ENCODE results near the gene DCAF6.

Gene DCAF6

DNA sequence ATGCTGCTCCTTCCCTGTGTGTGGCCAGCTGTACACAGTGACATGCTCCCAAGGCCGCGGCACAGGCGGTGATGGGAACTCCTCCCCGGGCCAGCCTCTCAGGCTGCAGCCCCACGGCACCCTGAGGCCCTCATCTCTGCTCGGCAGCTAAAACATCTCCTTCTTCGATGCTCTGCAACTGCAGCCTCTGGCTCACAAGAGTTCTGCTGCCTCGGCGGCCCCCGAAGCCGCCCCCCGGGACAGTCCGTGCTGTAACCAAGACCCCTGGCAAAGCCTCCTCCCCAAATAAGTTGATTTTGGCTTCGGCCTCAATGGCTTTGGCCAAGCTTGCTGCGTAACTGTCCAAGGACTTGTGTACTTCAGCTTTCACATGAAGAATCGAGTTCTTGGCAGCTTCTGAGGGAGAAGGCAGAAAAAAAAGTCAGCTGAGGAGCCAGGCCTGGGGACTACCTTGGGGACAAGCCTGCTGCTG, 149.0 kb downstream of the DCAF6 start:
- TF ChIP-seq, protein P1, sequence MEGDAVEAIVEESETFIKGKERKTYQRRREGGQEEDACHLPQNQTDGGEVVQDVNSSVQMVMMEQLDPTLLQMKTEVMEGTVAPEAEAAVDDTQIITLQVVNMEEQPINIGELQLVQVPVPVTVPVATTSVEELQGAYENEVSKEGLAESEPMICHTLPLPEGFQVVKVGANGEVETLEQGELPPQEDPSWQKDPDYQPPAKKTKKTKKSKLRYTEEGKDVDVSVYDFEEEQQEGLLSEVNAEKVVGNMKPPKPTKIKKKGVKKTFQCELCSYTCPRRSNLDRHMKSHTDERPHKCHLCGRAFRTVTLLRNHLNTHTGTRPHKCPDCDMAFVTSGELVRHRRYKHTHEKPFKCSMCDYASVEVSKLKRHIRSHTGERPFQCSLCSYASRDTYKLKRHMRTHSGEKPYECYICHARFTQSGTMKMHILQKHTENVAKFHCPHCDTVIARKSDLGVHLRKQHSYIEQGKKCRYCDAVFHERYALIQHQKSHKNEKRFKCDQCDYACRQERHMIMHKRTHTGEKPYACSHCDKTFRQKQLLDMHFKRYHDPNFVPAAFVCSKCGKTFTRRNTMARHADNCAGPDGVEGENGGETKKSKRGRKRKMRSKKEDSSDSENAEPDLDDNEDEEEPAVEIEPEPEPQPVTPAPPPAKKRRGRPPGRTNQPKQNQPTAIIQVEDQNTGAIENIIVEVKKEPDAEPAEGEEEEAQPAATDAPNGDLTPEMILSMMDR (conservative IDR thresholded peaks at IDR 0.05; ENCODE audit: control insufficient read depth, insufficient read depth, low read depth, low read length): no peak
- H3K4me3 ChIP-seq (ENCODE audit: control insufficient read depth, low read depth, low read length): no peak overlapping the region
- no peak for DNase-seq (ENCODE audit: low read depth)

DNA sequence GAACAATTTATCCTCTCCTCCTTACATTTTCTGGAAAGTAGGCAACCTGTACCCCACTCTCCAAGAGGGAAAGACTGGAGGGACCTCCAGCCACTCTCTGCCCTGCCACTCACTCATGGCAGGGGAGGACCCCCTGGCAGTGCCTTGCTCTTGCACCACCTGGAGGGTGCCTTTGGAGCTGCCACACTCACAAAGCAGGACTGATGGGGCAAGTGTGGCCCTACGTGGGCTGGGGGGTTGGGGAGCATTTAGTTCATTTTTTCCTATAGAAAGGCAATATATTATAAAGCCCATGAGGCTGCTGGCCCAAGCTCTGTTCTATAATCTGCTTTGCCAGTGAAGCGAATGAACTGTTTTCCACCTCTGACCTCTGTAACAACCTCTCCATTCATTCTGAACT, 150.0 kb downstream of the DCAF6 start:
- TF ChIP-seq, protein P1 (conservative IDR thresholded peaks at IDR 0.05; ENCODE audit: control insufficient read depth, insufficient read depth, low read depth, low read length): no peak
- no peak for DNase-seq (ENCODE audit: low read depth)
- no peak overlapping the region for H3K4me3 ChIP-seq (ENCODE audit: control insufficient read depth, low read depth, low read length)

DNA sequence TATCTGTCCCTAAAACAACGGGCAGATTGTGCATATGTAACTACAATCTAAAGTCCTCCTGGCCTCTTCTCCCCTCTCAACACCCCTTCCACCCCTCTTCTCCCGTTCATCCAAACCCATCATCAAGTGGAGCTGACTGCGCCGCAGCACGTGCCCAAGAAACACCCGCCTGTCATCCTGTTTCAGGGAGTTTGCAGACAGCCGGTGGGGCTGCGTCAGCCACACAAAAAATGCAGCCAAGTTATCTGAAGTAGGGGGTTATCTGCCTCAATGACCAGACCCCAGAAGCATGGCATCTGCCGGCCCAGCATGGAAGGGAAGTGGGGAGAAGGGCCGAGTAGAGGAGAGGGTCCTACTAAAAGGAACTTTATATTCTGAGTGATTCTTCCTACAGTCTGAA, 151.2 kb downstream of the DCAF6 start:
- no peak overlapping the region for H3K4me3 ChIP-seq (ENCODE audit: control insufficient read depth, low read depth, low read length)
- TF ChIP-seq, protein P1 (conservative IDR thresholded peaks at IDR 0.05; ENCODE audit: control insufficient read depth, insufficient read depth, low read depth, low read length): no peak
- DNase-seq (ENCODE audit: low read depth): no peak

DNA sequence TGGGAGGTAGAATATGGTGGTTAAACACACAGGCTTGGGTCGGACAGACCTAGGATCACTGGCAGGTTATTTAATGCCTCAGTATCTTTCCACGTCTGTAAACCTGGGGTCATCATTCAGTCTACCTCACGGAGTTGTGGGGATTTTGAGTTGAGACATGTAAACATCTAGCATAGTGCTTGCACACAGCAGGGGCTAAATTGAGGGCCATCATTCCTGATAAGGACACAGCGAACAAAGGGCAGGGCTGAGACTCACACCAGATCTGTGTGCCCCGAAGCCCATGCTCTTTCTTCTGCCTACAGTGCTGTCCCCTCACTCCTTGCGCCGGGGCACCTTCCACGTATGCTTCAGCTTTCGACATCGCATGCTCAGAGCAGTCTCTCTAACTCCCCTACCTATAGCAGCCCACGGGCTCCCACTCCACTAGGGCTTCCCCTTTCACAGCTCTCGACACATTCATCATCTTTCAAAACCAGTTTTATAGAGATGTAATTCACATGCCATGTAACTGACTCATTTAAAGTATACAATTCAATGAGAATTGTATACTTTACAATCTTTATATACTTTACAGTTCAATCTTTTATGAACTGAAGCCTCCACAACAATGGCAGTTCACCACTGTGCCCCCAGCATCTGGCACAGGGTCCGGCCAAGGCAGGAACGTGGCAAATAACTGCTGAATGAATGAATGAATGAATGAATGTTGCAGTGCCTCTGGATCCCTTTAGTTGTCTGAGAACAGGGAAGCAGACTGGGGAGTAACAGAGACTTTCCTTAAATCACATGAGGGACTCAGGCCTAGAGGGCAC, 152.2 kb downstream of the DCAF6 start:
- no peak overlapping the region for H3K4me3 ChIP-seq (ENCODE audit: control insufficient read depth, low read depth, low read length)
- TF ChIP-seq, protein P1 (conservative IDR thresholded peaks at IDR 0.05; ENCODE audit: control insufficient read depth, insufficient read depth, low read depth, low read length): no peak
- no peak for DNase-seq (ENCODE audit: low read depth)

DNA sequence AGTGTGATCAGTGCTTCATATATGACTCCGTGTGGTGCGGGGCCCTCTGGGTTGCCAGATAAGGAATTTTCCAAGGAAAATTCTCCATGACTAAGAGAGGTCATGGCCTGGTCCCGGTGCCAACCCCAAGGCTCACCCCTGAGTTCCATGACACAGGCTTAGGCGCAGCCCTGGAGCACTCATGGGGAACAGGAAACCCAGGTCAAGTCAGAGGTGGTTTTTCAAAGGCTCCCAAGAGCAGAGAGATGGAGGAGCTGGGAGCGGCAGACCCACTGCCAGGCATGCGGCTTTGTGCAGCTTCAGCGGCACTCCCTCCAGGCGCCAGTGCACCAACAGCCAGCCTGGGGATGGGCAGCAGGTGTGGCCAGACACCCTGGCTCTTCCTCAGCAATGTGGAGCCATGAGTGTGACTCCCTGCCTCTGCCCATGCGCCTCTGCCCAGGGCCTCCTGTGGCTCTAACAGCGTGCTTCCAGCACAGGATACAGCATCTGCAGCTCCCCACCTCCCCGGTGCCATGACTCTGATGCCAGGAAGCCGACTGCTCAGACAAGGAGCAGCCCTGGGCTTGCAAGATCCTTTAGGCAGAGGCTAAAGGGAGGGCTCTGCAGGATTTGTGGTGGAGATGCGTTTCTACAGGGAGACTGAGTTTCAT, 153.0 kb downstream of the DCAF6 start:
- no peak overlapping the region for H3K4me3 ChIP-seq (ENCODE audit: control insufficient read depth, low read depth, low read length)
- TF ChIP-seq, protein P1 (conservative IDR thresholded peaks at IDR 0.05; ENCODE audit: control insufficient read depth, insufficient read depth, low read depth, low read length): no peak
- no peak for DNase-seq (ENCODE audit: low read depth)

DNA sequence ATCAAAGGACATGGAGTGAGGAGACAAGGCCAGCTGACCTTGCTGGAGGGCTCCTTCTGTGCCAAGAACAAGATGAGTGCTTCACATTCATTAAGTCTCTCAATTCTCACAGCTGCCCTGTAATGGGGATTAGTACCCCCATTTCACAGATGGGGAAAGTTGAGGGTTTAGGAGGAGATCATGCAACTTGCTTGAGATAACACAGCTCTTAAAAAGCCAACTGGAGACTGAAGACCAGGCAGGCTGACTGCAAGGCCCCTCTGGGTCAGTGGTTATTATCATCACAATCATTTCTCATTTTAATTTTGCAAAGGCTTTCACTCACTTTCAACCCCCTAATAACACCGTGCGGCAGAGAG, 153.5 kb downstream of the DCAF6 start:
- no peak for DNase-seq (ENCODE audit: low read depth)
- H3K4me3 ChIP-seq (ENCODE audit: control insufficient read depth, low read depth, low read length): no peak overlapping the region
- TF ChIP-seq, protein P1 (conservative IDR thresholded peaks at IDR 0.05; ENCODE audit: control insufficient read depth, insufficient read depth, low read depth, low read length): no peak
